ENCODE results near the gene MXRA7. TPM values are rescaled to one million over a fixed set of nuclear protein-coding genes. Genes with fewer than 3 reads are reported as not detected.

Gene MXRA7
- total and polyA plus RNA-seq, 2 donors (not counting 1 experiment from before 2014, with no cell fraction given) = 5.5 to 16.1 TPM

DNA sequence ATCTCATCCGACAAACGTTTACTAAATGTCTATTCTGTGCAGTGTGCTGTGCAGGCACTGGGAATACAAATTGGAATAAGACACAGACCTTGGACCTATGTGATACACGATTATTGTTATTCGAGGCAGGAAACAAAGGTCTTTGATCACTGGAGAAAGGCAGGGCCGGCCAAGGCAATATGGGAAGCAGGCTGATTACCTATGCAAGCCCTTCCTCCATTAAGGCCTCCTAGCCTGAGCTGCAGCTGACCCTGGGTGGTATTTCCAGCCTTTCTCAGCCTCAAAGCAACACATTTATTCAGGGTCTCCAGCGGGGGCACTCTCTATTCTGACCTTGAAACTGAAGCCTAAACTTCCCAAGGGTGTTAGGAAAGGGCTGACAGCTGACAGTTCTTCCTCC is 80.6 kb downstream of the MXRA7 start:
- Histone ChIP-seq H3K9ac (ENCODE audit: low read length) (no peak overlapping the region), H4K20me1 (ENCODE audit: control insufficient read depth, insufficient read depth, low read length, poor library complexity, severe bottlenecking) (no peaks in the 10 kb centered on the region), H3K79me2 (ENCODE audit: control insufficient read depth, insufficient read depth, low read length) (no peaks in the 10 kb centered on the region), H3K4me3 (ENCODE audit: control extremely low read depth in 1 of 5, extremely low read depth in 1 of 5, insufficient read depth in 1 of 5, low read depth in 2 of 5, low read length in 4 of 5) (no peak overlapping the region), H3K4me1 (ENCODE audit: control insufficient read depth in 2 of 2, insufficient read depth in 2 of 2, low read length in 2 of 2) (no peaks in the 10 kb centered on the region), H3K36me3 (replicated peaks in 1 of 2; ENCODE audit: control extremely low read depth in 1 of 2, control insufficient read depth in 1 of 2, extremely low read depth in 1 of 2, insufficient read depth in 2 of 2, low read length in 1 of 2) (no peaks in the 10 kb centered on the region), H3K4me2 (replicated peaks; ENCODE audit: low read depth, low read length, poor library complexity, severe bottlenecking) (no peak overlapping the region), H2AFZ (ENCODE audit: insufficient read depth, low read depth, low read length, poor library complexity, severe bottlenecking) (no peak overlapping the region), H3K27me3 (replicated peaks in 1 of 4; ENCODE audit: control extremely low read depth in 1 of 4, control insufficient read depth in 3 of 4, insufficient read depth in 4 of 4, low read length in 3 of 4) (peaks cover 0 to 11% (median 0%) of the 10 kb centered on the region in 4 experiments), H3K27ac (ENCODE audit: low read length in 2 of 2) (no peak overlapping the region), H3K9me3 (ENCODE audit: control extremely low read depth in 1 of 3, control insufficient read depth in 2 of 3, insufficient read depth in 1 of 3, low read length in 2 of 3) (no peaks in the 10 kb centered on the region)
- TF ChIP-seq, protein P1, sequence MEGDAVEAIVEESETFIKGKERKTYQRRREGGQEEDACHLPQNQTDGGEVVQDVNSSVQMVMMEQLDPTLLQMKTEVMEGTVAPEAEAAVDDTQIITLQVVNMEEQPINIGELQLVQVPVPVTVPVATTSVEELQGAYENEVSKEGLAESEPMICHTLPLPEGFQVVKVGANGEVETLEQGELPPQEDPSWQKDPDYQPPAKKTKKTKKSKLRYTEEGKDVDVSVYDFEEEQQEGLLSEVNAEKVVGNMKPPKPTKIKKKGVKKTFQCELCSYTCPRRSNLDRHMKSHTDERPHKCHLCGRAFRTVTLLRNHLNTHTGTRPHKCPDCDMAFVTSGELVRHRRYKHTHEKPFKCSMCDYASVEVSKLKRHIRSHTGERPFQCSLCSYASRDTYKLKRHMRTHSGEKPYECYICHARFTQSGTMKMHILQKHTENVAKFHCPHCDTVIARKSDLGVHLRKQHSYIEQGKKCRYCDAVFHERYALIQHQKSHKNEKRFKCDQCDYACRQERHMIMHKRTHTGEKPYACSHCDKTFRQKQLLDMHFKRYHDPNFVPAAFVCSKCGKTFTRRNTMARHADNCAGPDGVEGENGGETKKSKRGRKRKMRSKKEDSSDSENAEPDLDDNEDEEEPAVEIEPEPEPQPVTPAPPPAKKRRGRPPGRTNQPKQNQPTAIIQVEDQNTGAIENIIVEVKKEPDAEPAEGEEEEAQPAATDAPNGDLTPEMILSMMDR (IDR thresholded peaks at IDR 0.05) = no peak
- no peak for TF ChIP-seq EZH2 (IDR thresholded peaks at IDR 0.05; ENCODE audit: borderline replicate concordance, insufficient read depth, low read depth, low read length, poor library complexity, severe bottlenecking)
- 76% methylated on average over 5 of the region's 6 CpGs for WGBS (ENCODE audit: insufficient coverage)
- Mint-ChIP-seq H3K4me3 (no peak overlapping the region), H3K4me1 (no peaks in the 10 kb centered on the region), H3K27ac (no peak overlapping the region), H3K9me3 (ENCODE audit: insufficient read depth) (no peaks in the 10 kb centered on the region), H3K27me3 (peaks cover 16% of the 10 kb centered on the region)
- no peak for ATAC-seq (ENCODE audit: low read depth)
- intact Hi-C loops (cut with micrococcal nuclease) = no loop called here
- no peak for DNase-seq
- CTCF ChIA-PET = interaction anchor here (0.6 kb wide), 1 partner anchor 72 kb away, joined by 3 read pairs; no protein-coding TSS in a partner anchor
- POLR2A ChIA-PET = interaction anchor here (0.5 kb wide), 1 partner anchor 960 kb away, joined by 3 read pairs; no protein-coding TSS in a partner anchor

Small RNA genes lying within 50 kb of the gene (small RNA-seq; reads per million reads assigned to genes)
- not detected for gene AC005837.3 (ENCODE audit: insufficient read length, low read depth, low replicate concordance)
- gene RF02271 (ENCODE audit: insufficient read length, low read depth, low replicate concordance) = not detected
- gene RNU6-227P (ENCODE audit: insufficient read length, low read depth, low replicate concordance) = not detected
- not detected for gene RNU6-97P (ENCODE audit: insufficient read length, low read depth, low replicate concordance)
- gene RNY4P36 (ENCODE audit: insufficient read length, low read depth, low replicate concordance) = not detected

Other genes starting within 250 kb of the MXRA7 start
- gene AANAT, start 243.4 kb downstream of the MXRA7 start, total RNA-seq = 0.94 TPM in 1 of 2 replicates, not detected in the other
- gene AANAT, start 243.4 kb downstream of the MXRA7 start, polyA plus RNA-seq = 0.42 and 0.88 TPM in 2 replicates
- 482 and 509 TPM in 2 replicates for gene RHBDF2, start 209.5 kb downstream of the MXRA7 start, total RNA-seq
- gene RHBDF2, start 209.5 kb downstream of the MXRA7 start, polyA plus RNA-seq = 276 and 288 TPM in 2 replicates
- 2.7 and 3.0 TPM in 2 replicates for gene CYGB, start 173.3 kb downstream of the MXRA7 start, total RNA-seq
- gene CYGB, start 173.3 kb downstream of the MXRA7 start, polyA plus RNA-seq = 0.14 and 0.42 TPM in 2 replicates
- gene PRCD, start 170.9 kb downstream of the MXRA7 start, total RNA-seq = 30.6 and 34.4 TPM in 2 replicates
- 10.5 and 18.0 TPM in 2 replicates for gene PRCD, start 170.9 kb downstream of the MXRA7 start, polyA plus RNA-seq
- 2.7 TPM in 2 replicates for gene ST6GALNAC2, start 125.1 kb downstream of the MXRA7 start, total RNA-seq
- 0.25 and 0.58 TPM in 2 replicates for gene ST6GALNAC2, start 125.1 kb downstream of the MXRA7 start, polyA plus RNA-seq
- not detected in 2 replicates for gene ST6GALNAC1, start 67.2 kb downstream of the MXRA7 start, total RNA-seq
- not detected in 2 replicates for gene ST6GALNAC1, start 67.2 kb downstream of the MXRA7 start, polyA plus RNA-seq
- 38.2 and 41.1 TPM in 2 replicates for gene JMJD6, start 15.6 kb upstream of the MXRA7 start, total RNA-seq
- 45.0 and 76.7 TPM in 2 replicates for gene JMJD6, start 15.6 kb upstream of the MXRA7 start, polyA plus RNA-seq
- gene METTL23, start 15.9 kb upstream of the MXRA7 start, total RNA-seq = 59.6 and 64.0 TPM in 2 replicates
- gene METTL23, start 15.9 kb upstream of the MXRA7 start, polyA plus RNA-seq = 59.0 and 68.1 TPM in 2 replicates
- gene SRSF2, start 26.4 kb upstream of the MXRA7 start, total RNA-seq = 356 and 362 TPM in 2 replicates
- gene SRSF2, start 26.4 kb upstream of the MXRA7 start, polyA plus RNA-seq = 764 and 844 TPM in 2 replicates
- 34.8 and 36.4 TPM in 2 replicates for gene MFSD11, start 27.2 kb upstream of the MXRA7 start, total RNA-seq
- 23.9 and 24.5 TPM in 2 replicates for gene MFSD11, start 27.2 kb upstream of the MXRA7 start, polyA plus RNA-seq
- gene MGAT5B, start 157.4 kb upstream of the MXRA7 start, total RNA-seq = 37.8 and 41.4 TPM in 2 replicates
- 0.15 TPM in 1 of 2 replicates, not detected in the other for gene MGAT5B, start 157.4 kb upstream of the MXRA7 start, polyA plus RNA-seq

All from B cell (primary cell).